Measurements from ENCODE around the gene HERC2. TPM values are rescaled to one million over a fixed set of nuclear protein-coding genes. Genes with fewer than 3 reads are reported as not detected.
A peak's percentile ranks its signal among the peaks of the same experiment; 100 is the strongest.
"Not testable (repeated sequence)": the region's sequence is repeated elsewhere in the genome, so short reads cannot be mapped to it uniquely, and the experiment has no call there.

The HERC2 gene
- total RNA-seq, 1 donor from 2014 or later: 31.7 TPM

DNA sequence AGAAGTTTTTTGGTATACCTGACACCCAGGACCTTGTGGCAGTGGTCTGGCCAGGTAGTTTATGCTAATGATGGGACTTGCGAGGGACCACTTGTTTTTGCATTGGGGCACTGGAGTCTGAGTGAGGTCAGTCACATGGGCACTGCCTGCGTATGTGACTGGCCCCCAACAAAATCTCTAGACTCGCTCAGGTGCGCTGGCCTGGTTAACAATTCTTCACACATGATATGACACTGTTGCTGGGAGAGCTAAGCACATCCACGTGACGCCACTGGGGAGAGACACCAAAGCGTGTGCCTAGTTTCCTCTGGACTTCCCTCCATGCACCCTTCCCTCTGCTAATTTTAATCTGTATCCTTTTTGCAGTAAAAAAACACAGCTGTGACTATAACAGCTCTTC, 90.6 kb downstream of the HERC2 start:
- ATAC-seq; DNase-seq (ENCODE audit: low spot score): not testable (repeated sequence)

DNA sequence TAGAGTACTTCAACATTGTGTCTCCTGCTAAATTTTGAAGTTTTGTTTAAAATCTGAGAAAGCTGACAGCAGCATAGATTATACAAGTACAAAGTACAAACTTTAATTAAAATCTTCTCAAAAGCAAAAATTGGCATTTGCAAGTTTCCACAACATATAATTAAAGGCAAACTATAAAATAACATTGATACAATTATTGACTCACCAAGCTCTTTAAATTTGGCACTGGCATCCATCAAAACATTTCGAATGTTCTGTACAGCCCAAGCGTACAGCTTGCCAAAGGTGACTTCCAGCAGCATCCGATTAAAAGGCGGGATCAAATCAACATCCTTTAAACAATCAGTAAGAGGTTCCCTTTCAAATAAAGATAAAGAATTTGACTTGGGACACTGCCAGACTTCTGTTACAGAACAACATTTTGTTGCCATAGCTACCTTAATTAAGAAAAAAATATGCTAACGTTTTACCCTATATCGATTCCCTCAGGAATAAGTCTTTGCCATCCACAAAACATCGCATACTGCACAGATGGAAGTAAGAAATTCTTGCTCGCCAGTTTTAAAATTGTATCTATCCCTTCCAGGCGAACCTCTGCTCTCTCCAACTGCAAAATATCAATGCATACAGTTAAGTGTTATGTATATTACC, 92.9 kb downstream of the HERC2 start:
- ATAC-seq; DNase-seq (ENCODE audit: low spot score): not testable (repeated sequence)

GRCh38 chr15:28228096-28228495, 93.9 kb downstream of the HERC2 start:
- ATAC-seq (no peak), DNase-seq (ENCODE audit: low spot score) (no peak)

DNA sequence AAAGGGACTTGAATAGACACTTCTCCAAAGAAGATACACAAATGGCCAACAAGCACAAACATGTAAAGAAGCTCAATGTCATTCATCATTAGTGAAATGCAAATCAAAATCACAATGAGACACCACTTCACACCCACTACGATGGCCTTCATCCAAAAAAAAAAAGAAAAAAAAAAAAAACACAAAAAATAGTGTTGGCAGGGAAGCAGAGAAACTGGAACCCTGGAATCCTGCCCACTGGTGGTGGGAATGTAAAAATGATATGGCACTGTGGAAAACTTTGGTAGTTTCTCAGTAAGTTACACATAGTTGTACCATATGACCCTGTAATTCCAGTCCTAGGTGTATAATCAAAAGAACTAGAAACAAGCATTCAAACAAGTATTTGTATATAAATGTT, 94.7 kb downstream of the HERC2 start:
- DNase-seq (ENCODE audit: low spot score); ATAC-seq: not testable (repeated sequence)

- not testable (repeated sequence) for ATAC-seq; DNase-seq (ENCODE audit: low spot score)
Measured at GRCh38 chr15:28222612-28223011, 99.4 kb downstream of the HERC2 start.

DNA sequence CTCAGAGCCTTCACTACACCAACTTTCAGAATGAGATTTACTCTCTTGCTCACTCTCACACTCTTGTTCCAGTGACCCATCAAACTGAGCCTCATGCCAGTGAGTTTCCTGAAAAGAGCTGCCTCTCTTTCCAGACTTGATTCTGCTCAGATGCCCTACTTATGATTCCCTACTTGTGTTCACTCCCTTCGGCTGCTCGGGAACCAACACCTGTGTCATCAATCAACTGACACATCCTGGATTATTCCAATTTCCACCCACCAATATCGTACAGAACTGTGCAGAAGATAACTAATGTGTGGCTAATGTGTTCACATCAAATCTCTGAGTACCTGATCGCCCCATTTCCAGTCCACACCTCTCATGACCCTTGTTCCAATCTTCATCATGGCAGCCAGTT, 100.3 kb downstream of the HERC2 start:
- ATAC-seq; DNase-seq (ENCODE audit: low spot score): not testable (repeated sequence)

- no peak for ATAC-seq
- no peak for DNase-seq (ENCODE audit: low spot score)
Measured at GRCh38 chr15:28219116-28219515, 102.9 kb downstream of the HERC2 start.

DNA sequence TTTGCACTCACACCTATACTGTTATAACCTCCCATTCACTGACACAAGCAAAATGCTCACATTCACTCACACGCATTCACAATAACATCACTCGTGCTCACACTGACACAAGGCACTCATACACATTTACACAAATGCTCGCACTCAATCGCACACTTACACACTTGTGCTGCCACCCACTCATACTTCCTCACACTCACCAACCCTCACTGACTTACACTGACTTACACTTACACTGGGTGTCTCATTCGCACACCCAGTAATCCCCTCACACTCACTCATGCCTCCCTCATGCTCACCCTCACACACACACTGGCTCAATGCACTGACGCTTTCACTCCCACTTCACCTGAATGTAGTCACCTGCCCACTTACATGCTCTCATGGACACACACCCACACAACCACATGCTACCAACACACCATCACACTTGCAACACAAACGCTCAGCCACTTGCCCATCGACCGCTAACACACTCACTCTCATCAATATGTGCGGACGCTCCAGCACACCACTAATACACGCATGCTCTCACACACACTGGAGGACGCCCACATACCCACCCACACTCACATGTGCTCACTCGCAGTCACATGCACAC, 104.9 kb downstream of the HERC2 start:
- not testable (repeated sequence) for ATAC-seq; DNase-seq (ENCODE audit: low spot score)

DNA sequence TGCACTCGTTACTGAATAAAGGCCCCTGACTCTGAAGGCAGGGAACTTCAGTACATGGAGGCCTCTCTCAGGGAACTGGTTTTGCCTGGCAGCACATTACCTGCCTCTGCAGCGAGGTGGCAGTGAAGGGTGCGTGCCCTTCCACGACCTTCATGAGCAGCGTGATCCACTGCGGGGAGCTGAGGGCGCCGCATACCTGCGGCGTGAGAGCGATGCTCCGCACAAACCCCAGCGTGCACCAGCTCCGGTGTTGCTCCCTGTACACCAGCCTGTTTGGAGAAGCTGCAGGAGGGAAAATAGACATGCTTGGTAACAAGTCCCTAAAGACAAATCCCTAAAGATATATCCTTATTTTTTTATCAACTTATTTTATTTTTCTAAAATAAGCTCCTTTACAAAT, 106.5 kb downstream of the HERC2 start:
- not testable (repeated sequence) for ATAC-seq

DNA sequence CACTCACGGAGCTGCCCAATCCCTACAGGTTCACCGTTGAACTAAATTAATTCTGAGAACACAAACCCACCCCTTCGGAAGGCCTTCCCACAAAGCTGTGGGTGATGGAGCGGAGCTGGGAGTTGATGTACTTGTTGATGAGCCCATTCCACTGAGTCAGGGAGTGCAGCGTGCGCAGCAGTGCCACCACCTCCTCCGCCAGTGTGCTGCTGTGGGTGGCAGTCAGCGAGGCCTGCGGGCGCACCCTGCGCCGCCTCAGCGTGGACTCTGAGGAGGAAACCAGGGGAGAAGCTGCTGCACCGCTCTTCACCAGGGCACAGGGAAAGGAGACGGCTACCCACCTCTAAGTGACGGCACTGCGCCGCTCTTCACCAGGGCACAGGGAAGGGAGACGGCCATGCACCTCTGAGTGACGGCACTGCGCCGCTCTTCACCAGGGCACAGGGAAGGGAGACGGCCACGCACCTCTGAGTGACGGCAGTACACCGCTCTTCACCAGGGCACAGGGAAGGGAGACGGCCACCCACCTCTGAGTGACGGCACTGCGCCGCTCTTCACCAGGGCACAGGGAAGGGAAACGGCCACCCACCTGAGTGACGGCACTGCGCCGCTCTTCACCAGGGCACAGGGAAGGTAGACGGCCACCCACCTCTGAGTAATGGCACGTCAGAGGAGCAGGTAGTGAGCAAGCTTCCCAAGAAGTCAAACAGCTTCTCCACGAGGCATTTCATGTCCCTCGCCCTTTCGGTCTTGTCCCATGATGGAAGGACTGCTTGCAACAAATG, 107.8 kb downstream of the HERC2 start:
- DNase-seq (ENCODE audit: low spot score); ATAC-seq: not testable (repeated sequence)

More for the DNA sequence above, 106.5 kb downstream of the HERC2 start:
- DNase-seq (ENCODE audit: low spot score): not testable (repeated sequence)

GRCh38 chr15:28213393-28213792, 108.6 kb downstream of the HERC2 start:
- not testable (repeated sequence) for ATAC-seq; DNase-seq (ENCODE audit: low spot score)

DNA sequence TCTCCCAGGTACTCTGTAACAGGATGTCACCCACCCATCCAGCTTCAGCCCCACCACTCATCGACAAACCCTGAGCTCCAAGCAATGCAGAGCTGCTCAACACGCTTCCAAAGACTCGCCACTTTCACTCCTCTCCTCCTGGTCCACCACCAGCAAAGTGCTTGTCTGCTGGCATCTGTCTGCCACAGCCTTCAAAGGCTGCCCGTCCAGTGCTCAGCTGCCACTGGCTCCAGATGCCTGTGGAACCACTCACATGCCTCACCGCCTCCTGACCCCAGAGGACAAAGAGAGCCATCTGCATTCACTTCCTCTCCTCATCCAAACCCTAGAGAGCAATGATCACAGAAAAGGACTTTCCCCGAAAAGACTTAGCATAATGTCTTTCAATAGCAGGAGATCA, 113.4 kb downstream of the HERC2 start:
- no peak for DNase-seq (ENCODE audit: low spot score)
- no peak for ATAC-seq

- not testable (repeated sequence) for DNase-seq (ENCODE audit: low spot score)
- ATAC-seq: peak; percentile 86
Measured at GRCh38 chr15:28205640-28206039, 116.3 kb downstream of the HERC2 start.

- ATAC-seq; DNase-seq (ENCODE audit: low spot score): not testable (repeated sequence)
Measured at GRCh38 chr15:28203055-28203828, 118.7 kb downstream of the HERC2 start.

GRCh38 chr15:28202124-28202523, 119.9 kb downstream of the HERC2 start:
- DNase-seq (ENCODE audit: low spot score); ATAC-seq: not testable (repeated sequence)

DNA sequence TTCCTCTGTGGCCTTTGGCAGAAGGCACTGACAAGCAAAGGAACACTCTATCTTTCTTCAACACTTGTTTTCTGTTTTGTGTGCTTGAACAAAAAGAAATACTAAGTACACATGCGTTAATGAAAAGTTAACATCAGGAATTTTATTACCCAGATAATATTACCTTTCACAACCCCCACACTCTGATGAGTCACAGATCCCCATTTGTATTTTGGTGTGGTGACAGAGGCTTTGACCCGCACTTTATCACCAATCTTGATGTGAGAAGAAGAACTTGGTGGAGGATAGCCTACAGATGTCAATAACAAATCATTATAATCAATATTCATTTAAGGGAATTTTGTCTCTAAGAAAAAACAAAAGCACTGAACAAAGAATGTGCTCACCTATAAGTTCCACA, 123.8 kb downstream of the HERC2 start:
- DNase-seq (ENCODE audit: low spot score); ATAC-seq: not testable (repeated sequence)

- not testable (repeated sequence) for DNase-seq (ENCODE audit: low spot score); ATAC-seq
Measured at GRCh38 chr15:28197694-28198093, 124.3 kb downstream of the HERC2 start.

- not testable (repeated sequence) for DNase-seq (ENCODE audit: low spot score); ATAC-seq
Measured at GRCh38 chr15:28196581-28196980, 125.4 kb downstream of the HERC2 start.

DNA sequence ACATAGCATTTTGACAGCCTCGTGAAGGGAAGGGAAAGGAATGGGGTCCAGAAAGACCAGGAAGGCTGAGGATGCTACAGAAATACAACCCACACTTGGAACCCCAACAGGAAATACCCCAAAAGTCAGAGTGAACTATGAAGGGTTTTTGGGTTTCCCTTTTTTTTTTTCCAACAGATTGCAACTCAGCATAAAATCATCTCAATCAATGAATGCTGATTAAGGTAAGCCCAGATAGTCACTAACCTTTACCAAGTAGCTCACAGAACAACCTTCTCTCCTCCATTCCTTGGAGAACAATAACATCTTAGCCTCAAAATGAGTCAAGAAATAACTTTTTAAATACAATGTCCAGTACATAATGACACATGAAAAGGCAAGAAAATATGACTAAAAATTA, 129.2 kb downstream of the HERC2 start:
- ATAC-seq (no peak), DNase-seq (ENCODE audit: low spot score) (no peak)

- ATAC-seq: no peak
- DNase-seq (ENCODE audit: low spot score): no peak
Measured at GRCh38 chr15:28191832-28192231, 130.1 kb downstream of the HERC2 start.
